NCI-H1105 treated with DMSO at 0.1 percent for 48 hours (cell line): ENCODE data around the gene ZNF532.
A peak's percentile ranks its signal among the peaks of the same experiment; 100 is the strongest.
"Not testable (repeated sequence)": the region's sequence is repeated elsewhere in the genome, so short reads cannot be mapped to it uniquely, and the experiment has no call there.

Source experiments
- DNase-seq: peaks from one replicate; lab custom pipeline; 2025; lab: John Stamatoyannopoulos, UW

ZNF532 gene, protein sequence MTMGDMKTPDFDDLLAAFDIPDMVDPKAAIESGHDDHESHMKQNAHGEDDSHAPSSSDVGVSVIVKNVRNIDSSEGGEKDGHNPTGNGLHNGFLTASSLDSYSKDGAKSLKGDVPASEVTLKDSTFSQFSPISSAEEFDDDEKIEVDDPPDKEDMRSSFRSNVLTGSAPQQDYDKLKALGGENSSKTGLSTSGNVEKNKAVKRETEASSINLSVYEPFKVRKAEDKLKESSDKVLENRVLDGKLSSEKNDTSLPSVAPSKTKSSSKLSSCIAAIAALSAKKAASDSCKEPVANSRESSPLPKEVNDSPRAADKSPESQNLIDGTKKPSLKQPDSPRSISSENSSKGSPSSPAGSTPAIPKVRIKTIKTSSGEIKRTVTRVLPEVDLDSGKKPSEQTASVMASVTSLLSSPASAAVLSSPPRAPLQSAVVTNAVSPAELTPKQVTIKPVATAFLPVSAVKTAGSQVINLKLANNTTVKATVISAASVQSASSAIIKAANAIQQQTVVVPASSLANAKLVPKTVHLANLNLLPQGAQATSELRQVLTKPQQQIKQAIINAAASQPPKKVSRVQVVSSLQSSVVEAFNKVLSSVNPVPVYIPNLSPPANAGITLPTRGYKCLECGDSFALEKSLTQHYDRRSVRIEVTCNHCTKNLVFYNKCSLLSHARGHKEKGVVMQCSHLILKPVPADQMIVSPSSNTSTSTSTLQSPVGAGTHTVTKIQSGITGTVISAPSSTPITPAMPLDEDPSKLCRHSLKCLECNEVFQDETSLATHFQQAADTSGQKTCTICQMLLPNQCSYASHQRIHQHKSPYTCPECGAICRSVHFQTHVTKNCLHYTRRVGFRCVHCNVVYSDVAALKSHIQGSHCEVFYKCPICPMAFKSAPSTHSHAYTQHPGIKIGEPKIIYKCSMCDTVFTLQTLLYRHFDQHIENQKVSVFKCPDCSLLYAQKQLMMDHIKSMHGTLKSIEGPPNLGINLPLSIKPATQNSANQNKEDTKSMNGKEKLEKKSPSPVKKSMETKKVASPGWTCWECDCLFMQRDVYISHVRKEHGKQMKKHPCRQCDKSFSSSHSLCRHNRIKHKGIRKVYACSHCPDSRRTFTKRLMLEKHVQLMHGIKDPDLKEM (N-terminal part only)

DNA sequence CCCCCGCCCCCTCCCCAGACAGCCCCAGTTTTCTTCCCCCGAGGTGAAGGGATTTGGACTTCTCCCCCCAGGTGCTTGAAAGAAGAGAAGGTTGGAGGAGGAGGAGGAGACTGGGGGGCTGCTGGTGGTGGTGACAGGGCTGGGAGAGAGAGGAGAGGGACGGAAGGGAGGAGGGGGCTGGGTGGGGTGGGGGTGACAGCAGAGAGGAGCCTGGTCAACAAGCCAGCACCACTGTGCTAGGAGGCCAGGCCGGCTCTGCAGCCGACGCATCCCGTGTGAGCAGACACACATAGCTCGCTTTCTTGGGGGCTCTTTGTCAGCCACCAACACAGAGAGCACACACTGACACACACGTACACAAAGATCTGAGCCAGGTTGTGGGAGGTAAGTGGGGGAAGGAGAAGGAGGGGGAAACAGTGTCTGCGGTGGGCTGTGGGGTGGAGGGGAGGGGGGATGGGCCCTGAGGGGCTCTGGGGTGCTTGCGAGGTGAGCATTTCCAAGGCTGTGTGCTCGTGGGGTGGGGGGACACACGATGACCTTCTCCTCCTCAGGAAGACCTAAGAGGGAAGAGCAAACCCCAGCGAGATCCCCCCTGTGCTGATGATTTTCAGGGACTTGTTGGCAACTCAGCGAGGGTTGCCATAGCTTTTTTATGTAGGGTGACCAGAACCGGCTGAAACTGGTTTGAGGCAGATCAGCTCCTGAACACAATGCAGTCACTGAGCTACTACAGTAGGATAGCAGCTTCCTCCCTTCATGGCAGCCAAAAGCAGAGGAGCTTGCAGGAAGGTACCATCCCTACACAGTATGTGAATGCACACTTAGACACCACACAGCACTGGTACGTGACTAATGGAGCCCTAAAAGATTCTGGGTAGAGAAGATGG is at the start of gene ZNF532:
TSS of gene ZNF532 (plus strand) at position 732 of the 887 bp plus-strand sequence. CDS start 53,411 bp downstream, outside the sequence.
- DNase-seq = peak; percentile 81

DNA sequence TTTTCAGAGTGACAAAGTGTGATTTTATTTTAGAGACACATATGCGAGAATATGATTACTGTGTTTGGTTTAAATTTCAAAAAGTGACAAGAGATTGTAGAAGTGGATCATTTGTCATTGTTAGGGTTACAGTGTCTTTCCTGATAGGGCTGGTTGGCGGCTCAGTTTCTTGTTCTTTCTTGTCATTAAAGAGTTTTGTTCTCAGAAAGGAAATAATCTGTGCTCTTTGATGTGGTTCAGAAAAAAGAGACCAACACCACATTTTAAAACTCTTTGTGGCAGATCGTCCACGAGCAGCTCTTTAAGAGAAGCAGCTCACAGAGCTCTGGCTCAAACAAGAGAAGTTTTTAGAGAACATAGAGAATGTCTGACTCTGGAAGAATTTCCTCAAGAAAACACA is 45.6 kb upstream of the ZNF532 start:
- DNase-seq = no peak

DNA sequence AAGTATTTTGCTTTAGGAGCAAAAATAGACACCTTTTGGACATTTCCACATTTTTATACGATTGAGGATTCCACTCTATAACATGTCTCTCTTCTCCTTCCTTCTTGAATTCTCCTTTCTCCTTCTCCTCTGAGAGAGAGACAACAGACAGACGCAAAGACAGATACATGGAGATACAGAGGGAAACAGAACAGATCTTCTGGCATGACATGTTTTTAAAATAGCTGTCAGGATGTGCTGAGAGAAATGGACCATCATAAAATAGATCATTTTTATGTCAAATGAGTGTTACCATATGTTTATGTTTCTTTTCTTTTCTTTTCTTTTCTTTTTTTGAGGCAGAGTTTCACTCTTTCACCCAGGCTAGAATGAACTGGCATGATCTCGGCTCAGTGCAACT is 44.4 kb upstream of the ZNF532 start:
- DNase-seq = no peak

DNA sequence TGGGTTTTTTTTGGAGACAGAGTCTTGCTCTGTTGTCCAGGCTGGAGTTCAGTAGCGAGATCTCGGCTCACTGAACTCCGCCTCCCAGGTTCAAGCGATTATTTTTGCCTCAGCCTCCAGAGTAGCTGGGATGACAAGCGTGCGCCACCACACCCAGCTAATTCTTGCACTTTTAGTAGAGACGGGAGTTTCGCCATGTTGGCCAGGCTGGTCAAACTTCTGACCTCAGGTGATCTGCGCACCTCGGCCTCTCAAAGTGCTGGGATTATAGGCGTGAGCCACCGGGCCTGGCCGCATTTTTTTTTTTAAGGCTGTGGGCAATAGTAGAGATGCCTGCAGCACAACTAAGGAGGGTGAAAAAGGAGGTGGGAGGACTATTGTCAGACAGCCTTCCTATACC is 41.7 kb upstream of the ZNF532 start:
- no peak for DNase-seq

DNA sequence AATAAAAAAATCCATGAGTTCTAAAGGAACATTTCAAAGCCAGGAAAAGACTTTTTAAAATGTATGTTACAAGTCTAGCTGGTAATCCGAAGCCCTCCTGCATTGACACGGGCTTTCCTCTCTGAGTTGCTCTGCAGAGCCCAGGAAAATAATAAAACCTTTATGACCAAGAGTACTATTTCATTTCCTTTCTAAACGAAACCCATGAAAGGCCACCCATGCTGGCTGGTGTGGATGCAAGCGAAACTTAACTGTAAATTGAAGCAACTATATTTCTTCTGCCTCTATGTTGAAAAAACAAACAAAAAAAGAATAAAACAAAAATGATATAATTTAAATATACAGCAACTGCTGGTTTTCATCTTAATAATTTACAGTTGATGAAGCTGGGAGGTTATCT is 41.3 kb upstream of the ZNF532 start:
- no peak for DNase-seq

DNA sequence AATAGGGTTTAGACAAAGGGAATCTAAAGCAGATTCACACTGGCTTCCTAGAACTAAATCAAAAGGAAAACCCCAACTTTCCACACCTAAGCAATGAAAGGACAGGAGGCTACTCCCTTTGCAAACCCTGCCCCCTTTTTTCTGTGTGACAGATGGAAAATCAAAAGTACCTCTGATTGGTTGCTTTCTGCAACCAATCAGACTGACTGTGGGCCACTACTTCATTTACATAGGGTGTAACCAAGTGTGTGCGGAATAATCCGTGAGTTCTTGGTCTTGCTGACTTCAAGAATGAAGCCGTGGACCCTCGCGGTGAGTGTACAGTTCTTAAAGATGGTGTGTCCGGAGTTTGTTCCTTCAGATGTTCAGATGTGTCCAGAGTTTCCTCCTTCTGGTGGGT is 37.8 kb upstream of the ZNF532 start:
- DNase-seq = not testable (repeated sequence)

DNA sequence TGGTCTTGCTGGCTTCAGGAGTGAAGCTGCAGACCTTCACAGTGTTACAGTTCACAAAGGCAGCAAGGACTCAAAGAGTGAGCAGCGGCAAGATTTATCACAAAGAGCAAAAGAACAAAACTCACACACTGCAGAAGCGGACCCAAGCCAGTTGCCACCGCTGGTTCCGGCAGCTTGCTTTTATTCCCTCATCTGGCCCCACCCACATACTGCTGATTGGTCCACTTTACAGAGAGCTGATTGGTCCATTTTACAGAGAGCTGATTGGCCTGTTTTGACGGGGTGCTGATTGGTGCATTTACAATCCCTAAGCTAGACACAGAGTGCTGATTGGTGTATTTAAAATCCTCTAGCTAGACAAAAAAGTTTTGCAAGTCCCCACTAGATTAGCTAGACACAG is 37.2 kb upstream of the ZNF532 start:
- DNase-seq = no peak

DNA sequence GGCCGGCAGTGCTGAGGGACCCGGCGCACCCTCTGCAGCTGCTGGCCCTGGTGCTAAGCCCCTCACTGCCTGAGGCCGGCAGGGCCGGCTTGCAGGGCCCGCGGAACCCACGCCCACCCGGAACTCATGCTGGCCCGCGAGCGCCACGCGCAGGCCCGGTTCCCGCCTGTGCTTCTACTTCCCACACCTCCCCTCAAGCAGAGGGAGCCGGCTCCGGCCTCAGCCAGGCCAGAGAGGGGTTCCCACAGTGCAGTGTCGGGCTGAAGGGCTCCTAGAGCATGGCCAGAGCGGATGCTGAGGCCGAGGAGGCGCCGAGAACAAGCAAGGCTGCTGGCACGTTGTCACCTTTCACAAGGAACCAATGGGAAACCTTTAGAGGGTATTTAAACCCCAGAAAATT is 36.8 kb upstream of the ZNF532 start:
- no peak for DNase-seq

DNA sequence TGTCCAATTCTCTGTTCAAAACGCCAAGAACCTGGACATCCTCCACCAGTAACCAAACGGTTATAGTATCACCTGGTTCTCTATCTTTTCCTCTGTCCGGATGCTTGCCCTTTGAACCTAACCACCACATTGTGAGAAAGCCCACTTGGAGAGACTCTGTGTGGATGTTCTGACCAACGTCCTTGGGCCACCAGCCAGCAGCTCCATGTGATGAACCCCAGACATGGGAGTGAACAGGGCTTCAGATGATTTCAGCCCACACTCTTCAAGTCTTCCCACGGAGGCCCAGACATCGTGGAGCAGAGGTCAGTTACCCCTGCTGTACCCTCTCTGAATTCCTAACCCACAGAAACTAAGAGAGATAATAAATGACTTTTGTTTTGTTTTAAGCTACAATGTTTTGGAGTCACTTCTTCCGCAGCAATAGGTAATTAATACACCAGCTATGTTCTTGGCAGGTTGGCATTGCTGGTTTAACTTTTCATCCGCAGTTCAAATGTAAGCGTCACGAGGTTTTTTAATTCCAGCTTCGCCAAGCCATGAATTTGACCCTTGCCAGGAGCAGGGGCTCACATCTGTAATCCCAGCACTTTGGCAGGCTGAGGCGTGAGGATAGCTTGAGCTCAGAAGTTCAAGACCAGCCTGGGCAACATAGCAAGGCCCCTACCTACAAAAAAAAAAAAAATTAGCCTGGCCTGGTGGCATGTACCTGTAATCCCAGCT is 36.1 kb upstream of the ZNF532 start:
- DNase-seq = no peak

DNA sequence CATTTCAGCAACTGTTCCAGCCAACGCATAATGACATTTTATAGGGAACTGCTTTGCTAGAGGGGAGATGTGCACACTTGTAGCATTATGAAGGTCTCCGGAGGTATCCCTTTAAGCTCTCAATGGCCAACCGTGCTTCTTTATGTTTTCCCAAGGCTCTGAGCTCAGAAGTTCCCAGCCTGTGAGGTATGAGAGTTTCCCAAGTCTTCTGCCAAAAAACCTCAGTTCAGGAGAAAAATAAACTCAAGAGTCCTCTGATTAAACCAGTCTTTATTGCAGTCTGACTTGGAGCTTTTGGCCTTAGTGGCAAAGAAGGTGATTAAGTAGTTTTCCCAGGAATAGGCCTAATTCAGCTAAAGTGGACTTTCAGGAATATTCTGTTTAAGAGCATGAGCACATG is 35.4 kb upstream of the ZNF532 start:
- DNase-seq = no peak

DNA sequence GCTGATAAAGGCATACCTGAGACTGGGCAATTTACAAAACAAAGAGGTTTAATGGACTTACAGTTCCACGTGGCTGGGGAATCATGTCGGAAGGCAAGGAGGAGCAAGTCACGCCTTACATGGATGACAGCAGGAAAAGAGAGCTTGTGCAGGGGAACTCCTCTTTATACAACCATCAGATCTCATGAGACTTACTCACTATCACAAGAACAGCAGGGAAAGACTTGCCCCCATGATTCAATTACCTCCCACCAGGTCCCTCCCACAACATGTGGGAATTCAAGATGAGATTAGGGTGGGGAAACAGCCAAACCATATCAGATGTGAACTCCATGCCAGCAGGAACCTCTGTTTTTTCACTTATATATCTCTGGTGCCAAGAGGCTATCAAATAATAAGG is 34.8 kb upstream of the ZNF532 start:
- DNase-seq = not testable (repeated sequence)

DNA sequence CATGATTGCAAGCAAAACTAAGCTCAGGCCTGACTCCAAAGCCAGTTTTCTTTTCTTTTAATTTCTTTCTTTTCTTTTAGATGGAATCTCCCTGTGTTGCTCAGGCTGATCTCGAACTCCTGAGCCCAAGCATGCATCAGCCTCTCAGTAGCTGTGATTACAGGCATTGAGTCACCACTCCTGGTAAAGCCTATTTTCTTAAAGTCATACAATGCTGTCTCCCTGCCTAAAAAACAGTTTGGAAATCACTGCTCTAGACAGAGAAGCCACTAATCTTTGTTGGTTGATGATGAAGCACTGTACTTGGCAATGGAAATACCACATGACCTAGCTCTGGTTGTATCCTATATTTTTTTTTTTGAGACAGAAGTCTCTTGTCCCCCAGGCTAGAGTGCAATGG is 33.1 kb upstream of the ZNF532 start:
- no peak for DNase-seq

DNA sequence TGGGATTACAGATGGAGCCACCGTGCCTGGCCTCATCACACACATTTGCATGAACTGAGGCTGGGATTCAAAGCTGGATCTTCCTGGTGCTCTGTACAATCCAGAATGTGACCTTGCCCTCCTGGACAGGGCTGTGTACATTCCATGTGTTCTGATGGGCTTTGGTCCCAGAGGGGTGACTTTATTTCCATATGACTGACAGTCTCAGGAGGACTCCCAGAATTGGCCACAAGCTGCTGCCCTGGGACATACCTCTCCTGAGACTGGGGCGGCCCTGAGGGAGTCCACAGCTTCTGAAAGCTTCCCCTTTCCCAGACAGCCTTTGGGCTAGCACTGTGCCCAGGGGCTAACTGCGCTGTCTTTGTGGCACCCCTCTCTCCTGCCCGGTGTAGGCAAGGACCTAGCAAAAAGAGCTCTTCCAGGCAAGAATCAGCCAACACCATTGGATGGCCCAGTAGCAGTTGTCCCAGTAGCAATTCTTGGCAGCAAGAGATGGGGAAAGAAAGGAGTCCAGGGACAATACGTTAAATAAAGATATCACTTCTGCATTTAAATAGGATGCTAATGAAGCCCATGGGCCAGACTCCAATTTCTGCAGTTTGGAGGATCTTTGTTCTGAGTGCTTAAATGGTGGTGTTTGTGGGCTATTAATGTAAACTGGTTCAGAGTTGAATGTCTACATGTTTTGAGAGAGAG is 26.4 kb upstream of the ZNF532 start:
- DNase-seq = no peak

DNA sequence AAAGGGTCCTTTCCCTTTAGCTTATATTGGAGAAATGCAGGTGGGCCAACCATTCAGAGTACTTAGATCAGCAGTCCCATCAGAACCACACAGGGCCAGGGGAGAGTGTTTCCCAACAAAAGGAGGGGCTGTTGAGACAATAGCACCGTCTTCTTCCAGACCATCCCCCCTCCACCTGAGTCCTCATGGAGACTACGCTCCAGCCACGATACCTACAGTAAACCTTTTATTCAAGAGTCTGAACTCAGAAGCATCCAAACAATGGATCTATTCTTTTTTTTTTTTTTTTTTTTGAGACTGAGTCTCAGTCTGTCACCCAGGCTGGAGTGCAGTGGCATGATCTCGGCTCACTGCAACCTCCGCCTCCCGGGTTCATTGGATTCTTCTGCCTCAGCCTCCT is 25.7 kb upstream of the ZNF532 start:
- DNase-seq = no peak

DNA sequence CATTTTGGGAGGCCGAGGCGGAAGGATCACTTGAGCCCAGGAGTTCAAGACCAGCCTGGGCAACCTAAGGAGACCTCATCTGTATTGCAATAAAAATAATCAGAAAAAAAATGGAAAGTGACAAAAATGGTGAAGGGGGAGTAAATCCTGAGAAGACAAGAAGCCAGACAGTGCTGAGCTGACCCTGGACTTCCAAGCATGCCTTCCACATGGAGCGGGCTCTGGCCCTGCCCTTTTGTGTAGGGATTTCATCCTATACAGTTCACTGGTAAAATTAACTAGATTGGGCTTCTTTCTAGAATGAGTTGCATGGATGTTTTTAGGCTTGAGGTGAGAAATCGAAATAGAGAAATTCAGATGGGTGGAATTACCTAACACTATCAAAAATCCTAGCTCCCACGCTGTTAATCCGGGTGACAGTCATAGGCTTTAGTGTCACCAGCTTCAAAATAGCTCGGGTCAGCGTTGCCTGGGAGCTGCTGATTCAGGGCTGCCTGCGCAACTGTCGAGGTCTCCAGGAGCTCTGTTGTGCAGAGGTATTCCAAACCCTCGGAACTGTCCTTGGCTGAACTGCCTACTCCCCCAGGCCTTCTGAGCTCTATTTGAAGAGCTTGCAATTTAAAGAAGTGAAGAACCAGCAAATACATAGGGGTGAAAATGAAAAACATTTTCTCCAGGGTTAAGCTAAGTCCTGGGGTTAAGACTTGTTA is 21.5 kb upstream of the ZNF532 start:
- no peak for DNase-seq

DNA sequence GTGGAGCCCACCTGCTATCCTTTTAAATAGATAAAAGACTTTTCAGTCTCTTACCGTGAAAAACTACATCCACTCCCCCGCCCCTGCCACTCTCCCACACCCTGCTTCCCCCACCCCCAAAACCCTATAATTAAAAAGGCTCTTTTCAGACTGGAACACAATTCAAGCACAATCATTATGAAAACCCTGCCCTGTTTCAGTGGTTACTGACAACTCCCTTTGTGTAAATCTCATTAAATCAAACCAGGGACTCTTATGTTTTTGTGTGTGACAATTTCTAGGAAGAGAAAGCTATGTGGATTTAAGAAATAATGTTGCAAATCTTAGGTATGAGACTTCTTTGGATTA is 21.0 kb upstream of the ZNF532 start:
- peak; percentile 19 for DNase-seq

DNA sequence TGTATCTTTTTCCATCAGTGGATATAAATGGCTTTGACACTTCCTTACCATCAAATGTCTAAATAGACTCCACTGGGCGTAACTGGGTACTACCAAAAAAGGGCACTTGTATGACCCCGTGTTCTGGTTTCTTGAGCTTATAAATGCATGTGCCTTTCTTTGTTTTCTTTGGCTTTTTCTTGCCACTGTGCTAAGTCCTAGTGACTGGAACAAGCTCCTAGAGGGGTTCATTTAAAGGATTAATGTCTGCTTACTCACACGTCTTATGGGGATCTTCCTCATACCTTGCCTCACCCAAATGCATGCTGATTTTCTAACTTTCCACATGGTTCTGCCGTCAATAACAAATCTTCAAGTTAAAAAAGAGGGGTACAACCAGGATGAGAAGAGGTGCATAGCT is 19.8 kb upstream of the ZNF532 start:
- no peak for DNase-seq

DNA sequence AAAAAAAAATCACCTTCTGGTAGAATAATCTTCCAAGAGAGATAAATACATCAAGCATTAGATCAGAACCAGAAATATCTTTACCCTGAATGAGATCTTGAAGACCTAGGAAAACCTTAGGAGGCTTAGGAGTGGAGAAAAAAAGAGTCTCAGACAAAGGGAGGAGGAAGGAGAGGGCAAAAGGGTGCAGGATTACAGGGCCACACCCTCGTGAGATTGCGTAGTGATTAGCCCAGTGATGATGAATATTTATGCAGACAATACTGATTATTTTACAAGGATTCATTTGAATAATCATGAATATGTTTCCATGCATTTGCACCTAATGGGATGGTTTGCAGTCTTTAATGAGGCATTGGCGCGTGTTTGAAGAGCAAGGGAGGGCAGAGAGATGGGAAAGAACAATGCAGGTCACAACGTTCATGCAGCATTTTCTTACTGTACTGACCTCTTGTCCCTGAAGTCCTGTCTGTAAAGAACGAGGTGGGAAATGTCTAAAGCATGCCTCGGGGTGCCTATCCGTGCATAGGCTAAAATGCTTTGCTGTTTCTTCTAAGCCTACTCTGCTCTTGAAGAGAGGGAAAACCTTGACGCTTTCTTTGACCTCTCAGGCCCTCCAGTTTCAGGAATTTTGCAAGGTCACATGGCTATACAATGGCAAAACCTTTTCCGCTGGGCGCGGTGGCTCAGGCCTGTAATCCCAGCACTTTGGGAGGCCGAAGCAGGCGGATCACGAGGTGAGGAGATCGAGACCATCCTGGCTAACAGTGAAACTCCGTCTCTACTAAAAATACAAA is 18.6 kb upstream of the ZNF532 start:
- DNase-seq = no peak
